SK-N-MC (cell line): ENCODE results near the gene CACNA1A.

Experiments
- EZH2 ChIP-seq: fragments of 200-600 bp; sonication (generic); IDR thresholded peaks from one replicate; pipeline ENCODE4 v1.6.1; 2017; ENCODE audit warnings: antibody characterized with exemption
- POLR2AphosphoS5 ChIP-seq: IDR thresholded peaks from 2 replicates; pipeline ENCODE4 v1.6.1; 2012; ENCODE audit warnings: mild to moderate bottlenecking, low read depth, low read length, borderline replicate concordance

DNA sequence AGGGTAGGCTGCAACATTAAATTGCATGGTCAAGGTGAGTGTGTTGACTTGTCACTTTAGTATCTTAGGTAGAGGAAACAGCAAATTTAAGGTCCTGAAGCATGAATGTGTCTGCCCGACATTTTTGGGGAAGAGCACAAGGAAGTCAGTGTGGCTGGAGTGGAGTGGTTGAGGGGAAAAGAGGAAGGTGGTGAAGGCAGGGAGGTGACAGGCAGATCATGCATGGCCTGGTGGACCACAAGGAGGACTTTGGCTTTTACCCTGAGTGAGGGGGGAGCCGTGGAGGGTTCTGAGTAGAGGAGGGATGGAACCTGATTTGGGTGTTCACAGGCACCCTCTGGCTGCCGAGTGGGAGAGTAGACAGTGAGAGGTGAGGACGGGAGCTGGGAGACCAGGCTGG lies 188.1 kb downstream of the CACNA1A start:
- TF ChIP-seq POLR2AphosphoS5 (no peak), EZH2 (no peak)
